Mesodermal cell (in vitro differentiated cells): ENCODE data around the gene MCTP1.

Experiments
- H3K27ac ChIP-seq: 2 replicates; pipeline ENCODE4 v1.7.0; 2013; ENCODE audit warnings: mild to moderate bottlenecking, low read depth, low read length, moderate library complexity; ENCODE audit not compliant: severe bottlenecking
- H3K36me3 ChIP-seq: 2 replicates; pipeline ENCODE4 v1.7.1; 2013; ENCODE audit warnings: mild to moderate bottlenecking, low read length, moderate library complexity; ENCODE audit not compliant: control insufficient read depth, insufficient read depth
- H3K4me1 ChIP-seq: one replicate; pipeline ENCODE4 v1.7.1; 2013; ENCODE audit warnings: mild to moderate bottlenecking, low read length; ENCODE audit not compliant: insufficient read depth, control insufficient read depth, poor library complexity, severe bottlenecking
- H3K4me3 ChIP-seq: 2 replicates; pipeline ENCODE4 v1.7.0; 2013; ENCODE audit warnings: low read length, control low read depth, mild to moderate bottlenecking; ENCODE audit not compliant: insufficient read depth, poor library complexity, severe bottlenecking; ENCODE audit errors: extremely low read depth
- H3K9me3 ChIP-seq: 2 replicates; pipeline ENCODE4 v1.7.1; 2013; ENCODE audit warnings: mild to moderate bottlenecking, low read length, moderate library complexity; ENCODE audit not compliant: control insufficient read depth
- WGBS, 2 experiments: methylation state at CpG; one replicate each; pipeline ENCODE4 v1.1.5; 2013; ENCODE audit warnings: missing lambda C conversion rate in 2 of 2; ENCODE audit not compliant: insufficient coverage in 2 of 2; 5-methylcytosine and 5-hydroxymethylcytosine counted together

The MCTP1 gene

DNA sequence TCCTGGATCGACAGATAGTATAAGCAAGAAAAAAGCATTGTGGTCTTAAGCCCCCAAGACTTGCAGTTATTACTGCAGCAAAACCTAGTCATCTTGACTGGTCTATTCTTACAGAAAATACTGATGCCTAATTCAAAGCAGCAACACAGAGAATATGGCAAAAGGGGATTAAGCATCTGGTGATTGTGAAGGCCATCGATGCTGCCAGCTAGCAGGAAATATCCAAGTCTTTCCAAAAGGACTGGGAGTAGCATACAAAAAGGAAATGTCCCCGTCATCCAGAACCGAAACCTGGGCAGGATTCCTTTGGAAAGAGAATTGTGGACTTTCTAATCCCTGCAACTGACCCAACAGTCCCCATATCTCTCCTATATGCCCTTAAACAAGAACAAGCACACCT, 534.2 kb downstream of the MCTP1 start:
- WGBS, 2 experiments, result 86 to 90% methylated on average over 2 of the region's 4 CpGs
- Histone ChIP-seq H3K36me3 (no peaks in the 10 kb centered on the region), H3K4me1 (no peaks in the 10 kb centered on the region), H3K4me3 (no peak overlapping the region), H3K9me3 (no peaks in the 10 kb centered on the region), H3K27ac (no peak overlapping the region)

DNA sequence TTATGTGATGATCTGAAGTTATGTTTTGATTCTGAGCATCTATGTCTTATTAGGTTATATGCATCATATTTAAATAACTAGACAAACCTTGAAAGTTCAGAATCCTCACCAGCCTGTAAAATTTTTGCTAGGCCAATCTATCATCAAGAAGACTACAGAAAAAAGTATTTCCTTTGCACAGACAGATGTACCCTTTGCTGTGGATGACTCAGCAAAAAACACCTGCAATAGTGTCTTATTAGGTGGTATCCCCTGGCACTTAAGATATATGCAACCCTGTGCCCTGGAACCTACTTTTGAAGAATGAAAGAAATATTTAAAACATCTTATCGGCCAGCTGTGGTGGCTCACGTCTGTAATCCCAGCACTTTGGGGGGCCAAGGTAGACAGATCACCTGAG, 535.9 kb downstream of the MCTP1 start:
- WGBS, 2 experiments, result 89 to 93% methylated on average over 2 of the region's 2 CpGs
- H3K36me3 ChIP-seq, result no peaks in the 10 kb centered on the region
- H3K4me3 ChIP-seq, result no peak overlapping the region
- H3K4me1 ChIP-seq, result no peaks in the 10 kb centered on the region
- no peak overlapping the region for H3K27ac ChIP-seq
- H3K9me3 ChIP-seq, result no peaks in the 10 kb centered on the region

DNA sequence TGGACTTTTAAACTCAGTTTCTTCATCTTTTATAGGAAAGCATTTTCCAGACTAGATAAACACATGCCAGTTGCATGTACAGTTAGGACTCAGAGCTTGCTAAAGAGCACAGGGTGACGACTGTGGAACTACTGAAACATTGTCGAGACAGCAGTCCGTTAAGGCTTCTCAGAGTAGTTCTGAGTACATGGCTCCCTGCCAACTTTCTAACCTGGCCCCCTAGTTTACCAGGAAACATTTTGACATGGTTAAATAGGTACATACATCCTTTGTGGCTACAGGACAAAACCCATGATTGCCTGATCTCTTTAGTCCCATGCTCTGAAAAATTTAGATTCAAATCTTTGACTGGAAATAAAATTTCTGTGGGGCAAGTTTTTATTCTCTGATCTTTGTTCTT, 536.7 kb downstream of the MCTP1 start:
- no peak overlapping the region for H3K4me3 ChIP-seq
- no peaks in the 10 kb centered on the region for H3K36me3 ChIP-seq
- 73 to 92% methylated on average over 2 to 3 of the region's 3 CpGs for WGBS, 2 experiments
- no peak overlapping the region for H3K27ac ChIP-seq
- H3K4me1 ChIP-seq, result no peaks in the 10 kb centered on the region
- H3K9me3 ChIP-seq, result no peaks in the 10 kb centered on the region

DNA sequence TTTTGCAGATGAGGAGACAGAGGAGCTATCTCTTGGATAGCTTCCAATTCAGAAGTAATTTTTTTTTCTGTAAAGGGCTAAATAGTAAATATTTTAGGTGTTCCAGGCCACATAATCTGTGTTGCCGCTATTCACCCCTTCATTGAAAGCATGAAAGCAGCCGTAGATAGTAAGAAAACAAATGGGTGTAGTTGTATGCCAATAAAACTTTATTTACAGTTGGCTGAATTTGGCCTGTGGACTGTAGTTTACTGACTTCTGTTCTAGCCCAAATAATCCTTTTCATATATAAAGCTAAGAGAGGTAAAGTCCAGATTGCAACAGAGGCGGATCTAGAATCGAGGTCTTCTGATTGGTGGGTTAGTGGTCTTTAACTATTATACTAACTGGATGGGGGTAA, 537.5 kb downstream of the MCTP1 start:
- Histone ChIP-seq H3K36me3 (no peaks in the 10 kb centered on the region), H3K4me3 (no peak overlapping the region), H3K27ac (no peak overlapping the region), H3K9me3 (no peaks in the 10 kb centered on the region), H3K4me1 (no peaks in the 10 kb centered on the region)
- 70 to 100% methylated on average over 2 of the region's 4 CpGs for WGBS, 2 experiments

DNA sequence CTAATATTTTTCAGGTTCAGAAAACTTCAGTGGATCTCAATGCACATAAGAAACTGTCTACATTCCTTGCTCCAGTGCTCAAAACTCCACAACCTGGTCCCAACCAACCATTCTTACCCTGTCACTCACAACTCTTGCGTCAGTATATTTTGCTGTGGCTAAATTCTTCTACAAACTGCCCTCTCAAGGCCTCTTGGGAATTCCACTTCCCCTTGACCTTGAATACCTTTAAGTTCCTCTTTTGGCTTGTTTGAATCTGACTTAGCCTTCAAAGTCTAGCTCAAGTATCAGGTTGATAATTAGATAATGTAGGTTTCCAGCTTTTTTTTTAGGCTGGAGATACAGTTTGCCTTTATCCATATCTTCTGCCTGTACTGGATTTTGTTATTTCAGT, 538.2 kb downstream of the MCTP1 start:
- H3K9me3 ChIP-seq, result no peaks in the 10 kb centered on the region
- WGBS, 2 experiments, result 80 to 100% methylated on average over 1 of the region's 1 CpG
- H3K4me1 ChIP-seq, result no peaks in the 10 kb centered on the region
- H3K36me3 ChIP-seq, result no peaks in the 10 kb centered on the region
- H3K4me3 ChIP-seq, result no peak overlapping the region
- H3K27ac ChIP-seq, result no peak overlapping the region

DNA sequence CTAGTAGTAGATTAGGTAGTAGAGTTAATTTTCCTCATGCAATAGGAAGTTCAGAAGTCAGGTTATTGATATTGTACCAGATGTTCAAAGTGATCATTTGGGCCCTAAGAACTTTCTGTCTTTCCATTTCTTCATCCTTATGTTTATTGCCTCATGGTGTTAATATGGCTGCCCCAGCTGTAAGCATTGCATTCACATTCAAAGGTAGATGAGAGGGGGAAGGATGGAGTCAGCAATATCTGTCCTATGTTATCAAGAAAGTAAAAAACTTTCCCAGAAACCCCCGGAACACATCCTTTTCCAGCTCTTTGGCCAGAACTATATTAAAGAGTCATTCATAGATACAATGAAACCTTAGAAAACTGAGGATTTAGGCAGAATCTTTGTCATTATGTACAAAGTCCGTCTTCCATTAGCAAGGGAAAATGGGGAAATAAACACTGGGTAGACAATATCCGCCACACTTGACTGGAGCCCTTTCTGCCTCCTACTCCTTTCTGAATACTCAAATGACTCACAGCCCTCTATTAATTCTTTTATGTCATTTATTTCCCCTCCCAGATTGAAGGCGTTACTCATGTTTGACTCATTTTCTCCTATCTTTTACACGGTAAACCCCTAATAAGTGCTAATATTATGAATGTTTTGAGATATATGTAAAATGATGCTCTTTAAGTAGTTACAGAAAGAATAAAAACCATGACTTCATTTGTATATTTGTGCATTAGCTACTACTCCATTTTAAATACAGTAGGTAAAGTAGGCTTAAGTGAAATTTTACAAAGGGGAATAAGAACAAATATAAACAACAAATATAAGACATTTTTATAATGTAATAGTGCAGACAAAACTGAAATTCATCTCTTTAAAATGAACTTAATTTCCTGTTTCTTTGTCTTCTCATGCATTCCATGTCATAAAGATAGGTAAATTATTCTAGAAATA, 538.8 kb downstream of the MCTP1 start:
- 83 to 100% methylated on average over 1 to 2 of the region's 5 CpGs for WGBS, 2 experiments
- no peaks in the 10 kb centered on the region for H3K36me3 ChIP-seq
- H3K4me1 ChIP-seq, result no peaks in the 10 kb centered on the region
- H3K4me3 ChIP-seq, result no peak overlapping the region
- H3K27ac ChIP-seq, result no peak overlapping the region
- H3K9me3 ChIP-seq, result no peaks in the 10 kb centered on the region

DNA sequence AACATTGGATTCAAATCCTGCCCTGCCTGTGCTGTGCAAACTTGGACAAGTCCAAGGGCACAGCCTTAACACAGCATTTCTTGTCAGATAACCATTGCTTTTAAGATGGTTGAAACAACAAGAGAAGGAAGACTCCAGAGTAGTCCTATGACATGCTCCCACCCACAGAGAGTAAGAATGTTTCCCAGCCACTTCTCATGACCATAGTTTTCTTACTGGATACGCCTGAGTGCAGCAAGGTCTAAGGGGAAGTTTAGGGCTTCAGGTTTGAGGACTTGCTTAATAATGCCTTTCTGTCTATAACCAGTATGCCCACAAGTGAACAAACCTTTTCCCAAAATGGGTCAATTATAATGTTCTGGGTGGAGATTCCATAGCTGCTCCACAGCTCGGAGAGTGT, 540.0 kb downstream of the MCTP1 start:
- no CpG with 5 or more reads among the region's 2 CpGs for WGBS, 2 experiments
- H3K4me1 ChIP-seq, result no peaks in the 10 kb centered on the region
- no peak overlapping the region for H3K4me3 ChIP-seq
- H3K27ac ChIP-seq, result no peak overlapping the region
- H3K36me3 ChIP-seq, result no peaks in the 10 kb centered on the region
- H3K9me3 ChIP-seq, result no peaks in the 10 kb centered on the region

DNA sequence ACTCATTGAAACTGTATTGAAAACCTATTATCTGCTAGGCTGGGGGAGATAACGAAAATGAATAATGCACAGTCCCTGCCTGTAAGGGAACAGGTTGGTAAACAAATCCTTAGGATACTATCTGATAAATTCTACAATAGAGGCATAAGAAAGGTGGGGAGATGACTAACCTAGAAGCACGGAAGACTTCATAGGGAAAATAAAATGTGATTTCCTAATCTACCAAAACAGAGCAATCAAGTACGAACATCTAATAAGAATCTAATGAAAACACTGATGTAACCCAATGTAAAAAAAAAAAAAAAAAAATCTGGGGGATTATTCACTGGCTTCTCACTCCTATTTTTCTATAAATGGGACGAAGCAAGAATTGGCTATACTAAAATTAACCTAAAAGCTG, 542.0 kb downstream of the MCTP1 start:
- no peaks in the 10 kb centered on the region for H3K9me3 ChIP-seq
- no peak overlapping the region for H3K4me3 ChIP-seq
- no peaks in the 10 kb centered on the region for H3K36me3 ChIP-seq
- H3K27ac ChIP-seq, result no peak overlapping the region
- WGBS, 2 experiments, result 80% methylated on average over 1 of the region's 4 CpGs; no CpG with 5 or more reads in 1 of the 2 experiments
- H3K4me1 ChIP-seq, result no peaks in the 10 kb centered on the region

DNA sequence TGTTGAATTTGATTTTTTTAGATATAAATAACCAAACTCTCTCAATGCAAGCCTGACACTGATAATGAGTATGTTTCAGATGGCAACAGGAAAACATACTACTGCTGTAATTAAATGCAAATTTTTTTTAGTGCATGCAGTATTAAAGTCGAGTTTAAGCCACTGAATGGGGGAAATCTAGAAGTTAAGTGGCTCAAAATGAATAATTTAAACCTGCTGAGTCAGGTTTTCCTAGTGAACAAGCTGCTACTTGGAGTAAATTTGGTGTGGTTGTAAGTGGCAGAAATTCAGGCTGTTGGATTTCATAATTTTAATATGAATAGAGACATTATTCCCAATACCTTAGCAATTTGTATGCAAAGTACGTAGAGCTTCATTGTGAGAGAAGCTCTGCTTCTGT, 544.6 kb downstream of the MCTP1 start:
- 63 to 72% methylated on average over 1 to 2 of the region's 2 CpGs for WGBS, 2 experiments
- H3K4me1 ChIP-seq, result no peaks in the 10 kb centered on the region

DNA sequence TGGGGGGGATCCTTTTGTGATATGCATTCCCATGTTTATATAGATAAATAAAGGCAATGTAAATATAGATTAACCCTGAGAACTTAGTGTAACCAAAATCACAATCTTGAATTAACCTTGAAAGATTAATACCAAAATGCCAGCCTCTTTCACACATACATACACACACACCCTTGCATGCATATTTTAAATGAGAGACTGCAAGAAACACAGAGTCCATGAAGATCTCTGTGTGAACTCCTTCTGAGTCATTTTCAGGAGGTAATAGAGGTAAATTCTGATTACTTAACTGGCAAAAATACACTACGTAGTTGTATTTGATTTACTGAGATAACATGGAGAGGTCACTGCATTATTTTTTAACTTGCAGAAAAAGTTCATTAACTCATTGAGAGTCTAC, 548.4 kb downstream of the MCTP1 start:
- no peak overlapping the region for H3K27ac ChIP-seq
- no peaks in the 10 kb centered on the region for H3K36me3 ChIP-seq
- WGBS, 2 experiments, result no CpG with 5 or more reads among the region's 1 CpG
- no peaks in the 10 kb centered on the region for H3K9me3 ChIP-seq
- no peak overlapping the region for H3K4me3 ChIP-seq
- H3K4me1 ChIP-seq, result no peaks in the 10 kb centered on the region

More for the DNA sequence above, 544.6 kb downstream of the MCTP1 start:
- no peaks in the 10 kb centered on the region for H3K36me3 ChIP-seq
- no peak overlapping the region for H3K4me3 ChIP-seq
- no peaks in the 10 kb centered on the region for H3K9me3 ChIP-seq
- H3K27ac ChIP-seq, result no peak overlapping the region

DNA sequence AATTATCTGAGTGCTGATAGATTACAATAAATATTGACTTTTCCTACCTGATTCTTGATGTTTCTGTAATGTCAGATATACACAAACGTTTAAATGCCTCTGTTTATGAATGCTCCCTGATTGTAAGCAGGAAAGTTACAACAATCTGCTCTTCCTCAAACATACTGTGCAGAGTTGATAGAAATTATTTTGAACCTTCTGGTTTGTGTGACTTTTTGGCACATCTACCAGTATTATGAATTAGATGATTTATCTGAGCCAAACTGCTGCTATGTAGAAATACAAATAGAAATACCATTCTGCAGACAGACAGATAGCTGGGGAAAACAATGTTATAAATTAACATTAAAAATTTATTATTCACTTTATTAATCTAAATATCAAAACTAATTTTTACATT, 553.4 kb downstream of the MCTP1 start:
- Histone ChIP-seq H3K36me3 (no peaks in the 10 kb centered on the region), H3K4me3 (no peak overlapping the region), H3K9me3 (no peaks in the 10 kb centered on the region), H3K4me1 (no peaks in the 10 kb centered on the region), H3K27ac (no peak overlapping the region)
- WGBS, 2 experiments, result no CpG with 5 or more reads among the region's 1 CpG
